GM21717 (cell line): ENCODE measurements around the gene PPP2R3A.
"Not testable (repeated sequence)": the region's sequence is repeated elsewhere in the genome, so short reads cannot be mapped to it uniquely, and the experiment has no call there.

Experiments
- ATAC-seq: cut with Tn5 transposase; IDR thresholded peaks from one replicate; pipeline ENCODE4 v1.9.1; 2021; ENCODE audit warnings: mild to moderate bottlenecking, moderate library complexity; ENCODE audit not compliant: unreplicated experiment

Gene PPP2R3A

GRCh38 chr3:136083641-136084382 is 118.3 kb downstream of the PPP2R3A start:
- not testable (repeated sequence) for ATAC-seq

GRCh38 chr3:136085067-136085466 is 119.5 kb downstream of the PPP2R3A start:
- not testable (repeated sequence) for ATAC-seq

- no peak for ATAC-seq
Observed at GRCh38 chr3:136093771-136094170, 128.2 kb downstream of the PPP2R3A start.

- no peak for ATAC-seq
Observed at GRCh38 chr3:136105044-136105443, 139.5 kb downstream of the PPP2R3A start.

- no peak for ATAC-seq
Observed at GRCh38 chr3:136106101-136106500, 140.6 kb downstream of the PPP2R3A start.

GRCh38 chr3:136109499-136109898 is 144.0 kb downstream of the PPP2R3A start:
- ATAC-seq, result peak; percentile 93

- no peak for ATAC-seq
Observed at GRCh38 chr3:136110481-136110880, 145.0 kb downstream of the PPP2R3A start.

- ATAC-seq, result no peak
Observed at GRCh38 chr3:136114421-136114820, 148.9 kb downstream of the PPP2R3A start.

GRCh38 chr3:136119332-136119731 is 153.8 kb downstream of the PPP2R3A start:
- ATAC-seq, result not testable (repeated sequence)

GRCh38 chr3:136119783-136120182 is 154.3 kb downstream of the PPP2R3A start:
- not testable (repeated sequence) for ATAC-seq

GRCh38 chr3:136120373-136121348 is 155.1 kb downstream of the PPP2R3A start:
- ATAC-seq, result peak; percentile 79

GRCh38 chr3:136122006-136122405 is 156.5 kb downstream of the PPP2R3A start:
- no peak for ATAC-seq

GRCh38 chr3:136131647-136132046 is 166.1 kb downstream of the PPP2R3A start:
- ATAC-seq, result not testable (repeated sequence)

- ATAC-seq, result no peak
Observed at GRCh38 chr3:136134091-136134490, 168.6 kb downstream of the PPP2R3A start.

GRCh38 chr3:136135039-136135802 is 169.7 kb downstream of the PPP2R3A start:
- no peak for ATAC-seq

- ATAC-seq, result no peak
Observed at GRCh38 chr3:136136454-136136853, 170.9 kb downstream of the PPP2R3A start.

GRCh38 chr3:136141291-136141785 is 175.8 kb downstream of the PPP2R3A start:
- no peak for ATAC-seq

- ATAC-seq, result no peak
Observed at GRCh38 chr3:136141891-136142290, 176.4 kb downstream of the PPP2R3A start.

GRCh38 chr3:136142592-136142991 is 177.1 kb downstream of the PPP2R3A start:
- ATAC-seq, result no peak

GRCh38 chr3:136144397-136144796 is 178.9 kb downstream of the PPP2R3A start:
- not testable (repeated sequence) for ATAC-seq
